Effector CD8-positive, alpha-beta T cell (primary cell): Measurements from ENCODE around the gene CEP63.

Source experiments
- DNase-seq: peaks from one replicate; lab custom pipeline; 2025; lab: John Stamatoyannopoulos, UW
- total RNA-seq, 4 experiments: gene quantifications; one replicate each; lab custom pipeline; 2026; lab: John Stamatoyannopoulos, UW

The CEP63 gene
- total RNA-seq: 9.2 to 15.4 (median 11.0) reads per million in 4 experiments

DNA sequence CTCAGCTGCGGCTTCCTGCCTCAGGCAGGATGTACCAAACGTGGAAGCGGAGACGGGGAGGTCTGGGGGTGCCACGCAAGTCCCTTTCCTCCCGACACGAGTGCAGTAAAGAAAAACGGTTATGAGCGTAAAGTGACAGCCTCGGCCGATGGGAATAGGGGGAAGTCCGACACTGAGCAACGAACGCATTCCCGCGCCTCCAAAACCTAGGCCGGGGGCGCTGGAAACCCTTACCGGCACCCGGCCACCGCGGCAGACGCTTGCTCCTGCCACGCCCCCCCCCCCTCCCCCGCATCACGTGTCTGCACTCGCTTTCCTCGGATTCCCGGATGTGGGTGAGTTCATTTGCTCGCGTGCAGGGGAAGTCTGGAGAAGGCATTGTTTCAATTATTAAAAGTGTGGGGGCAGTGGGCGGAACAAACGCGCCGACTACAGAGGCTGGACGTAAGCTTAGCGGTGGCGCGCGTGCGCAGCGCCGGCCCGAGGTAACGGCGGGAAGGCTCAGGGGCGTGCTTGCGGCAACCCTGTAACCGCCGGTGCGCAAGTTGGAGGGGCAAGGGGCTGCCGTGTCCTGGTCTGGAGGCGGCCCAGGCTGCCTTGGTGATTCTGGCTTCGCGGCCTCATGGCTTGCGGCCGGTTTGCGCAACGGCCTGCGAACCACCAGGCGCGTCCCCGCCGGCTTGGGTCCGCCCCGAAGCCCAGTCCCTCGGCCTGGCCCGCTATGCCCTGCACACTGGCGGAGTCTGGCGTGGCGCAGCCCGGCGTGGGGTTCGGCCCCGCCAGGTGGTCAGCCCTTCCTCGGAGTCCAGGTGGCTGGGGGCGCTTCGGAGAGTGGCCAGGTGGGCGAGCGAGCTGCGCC, at the start of gene CEP63, which contains the start of gene ANAPC13:
Gene CEP63, plus strand, starts transcription at position 340 of the 859 bp plus-strand sequence. CDS start 9,264 bp downstream, outside the sequence.
Gene ANAPC13, minus strand, starts transcription at position 268 of the 859 bp plus-strand sequence. CDS start 3,081 bp downstream, outside the sequence.
- peak; percentile 87 for DNase-seq

DNA sequence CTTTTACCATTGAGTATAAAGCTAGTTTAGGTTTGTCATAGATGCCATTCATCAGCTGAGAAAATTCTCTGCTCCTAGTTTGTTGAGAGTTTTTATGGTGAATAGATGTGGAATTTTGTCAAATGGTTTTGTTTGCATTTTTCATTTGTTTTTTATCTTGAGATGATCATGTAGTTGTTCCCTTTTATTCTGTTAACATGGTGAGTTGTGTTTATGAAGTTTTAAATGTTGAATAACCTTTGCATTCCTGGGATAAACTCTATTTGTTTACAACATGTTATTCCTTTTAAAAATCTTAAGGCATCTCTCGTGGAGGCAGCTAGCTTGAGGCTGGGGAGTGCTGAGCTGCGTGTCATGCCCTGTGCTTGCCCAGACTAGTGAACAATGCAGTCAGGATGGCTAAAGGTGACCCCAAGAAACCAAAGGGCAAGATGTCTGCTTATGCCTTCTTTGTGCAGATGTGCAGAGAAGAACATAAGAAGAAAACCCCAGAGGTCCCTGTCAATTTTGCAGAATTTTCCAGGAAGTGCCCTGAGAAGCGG, 48.6 kb upstream of the CEP63 start:
- no peak for DNase-seq

DNA sequence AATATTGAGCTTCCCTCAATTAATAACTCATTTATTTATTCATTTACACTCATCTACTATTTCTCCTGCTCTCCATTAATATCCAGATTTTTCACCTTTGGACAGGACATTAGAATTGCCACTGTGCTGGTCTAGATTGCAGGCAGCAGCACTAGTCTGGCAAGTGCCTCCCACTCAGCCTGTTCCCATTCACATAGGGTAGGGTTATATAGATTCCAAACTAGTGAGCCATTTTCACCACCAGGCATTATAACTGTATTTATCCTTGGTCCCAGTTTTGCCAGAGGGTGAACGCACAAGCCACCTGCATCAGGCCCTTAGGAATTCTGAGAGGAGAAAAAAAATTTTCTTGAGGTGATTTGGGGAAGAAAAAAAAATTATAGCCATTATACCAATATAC, 44.5 kb upstream of the CEP63 start:
- no peak for DNase-seq

DNA sequence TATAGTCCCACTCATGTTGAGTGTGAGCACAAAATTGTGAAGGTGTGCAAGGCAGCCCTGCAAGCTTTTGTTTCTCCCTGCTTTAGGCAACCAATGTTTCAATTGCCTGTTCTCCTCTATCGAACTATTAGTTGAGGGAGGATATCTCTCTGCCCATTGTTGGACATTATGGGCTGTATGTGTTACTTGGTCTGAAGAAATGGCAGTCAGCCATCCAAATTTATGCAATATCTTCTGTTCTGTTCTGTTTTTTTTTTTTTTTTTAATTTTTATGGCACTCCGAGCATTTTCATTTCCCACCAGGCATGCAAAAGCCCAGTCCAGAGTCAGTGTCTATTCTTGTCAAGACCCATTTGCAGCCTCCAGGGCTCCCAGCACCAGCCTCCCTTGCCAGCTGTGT, 44.0 kb upstream of the CEP63 start:
- no peak for DNase-seq

DNA sequence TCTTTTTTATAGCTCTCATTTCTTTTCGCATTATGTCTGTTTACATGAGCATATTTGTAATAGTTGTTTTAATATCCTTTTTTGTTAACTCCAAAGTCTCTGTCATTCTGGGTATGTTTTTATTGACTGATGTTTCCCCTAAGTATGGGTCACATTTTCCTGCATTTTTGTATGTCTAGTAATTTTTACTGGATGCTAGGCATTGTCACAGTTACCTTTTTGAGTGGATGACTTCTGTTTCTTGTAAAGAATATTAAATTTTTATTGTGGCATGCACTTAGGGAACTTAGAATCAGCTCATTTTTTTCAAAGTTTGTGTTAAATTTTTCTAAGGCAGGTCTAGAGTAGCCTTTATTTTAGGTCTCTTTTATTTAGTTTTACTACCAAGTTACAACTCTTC, 40.8 kb upstream of the CEP63 start:
- no peak for DNase-seq

DNA sequence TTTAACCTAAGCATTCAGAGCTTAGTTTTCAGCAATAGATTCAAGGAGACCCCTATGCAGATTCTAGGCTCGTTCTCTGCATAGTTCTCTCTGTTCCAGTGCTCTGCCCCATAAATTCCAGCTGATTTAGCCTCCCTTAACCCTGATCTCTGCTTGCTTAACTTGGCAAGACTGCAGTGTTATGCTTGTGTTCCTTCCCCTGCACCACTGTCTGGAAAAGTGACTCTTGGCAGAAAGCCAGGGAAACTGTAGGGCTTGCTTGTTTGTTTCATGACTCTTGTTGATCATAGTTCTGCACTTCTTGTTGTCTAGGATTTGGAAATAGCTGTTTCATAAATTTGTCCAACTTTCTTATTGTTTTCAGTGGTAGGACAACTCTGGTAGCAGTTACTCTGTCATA, 40.2 kb upstream of the CEP63 start:
- DNase-seq: no peak

DNA sequence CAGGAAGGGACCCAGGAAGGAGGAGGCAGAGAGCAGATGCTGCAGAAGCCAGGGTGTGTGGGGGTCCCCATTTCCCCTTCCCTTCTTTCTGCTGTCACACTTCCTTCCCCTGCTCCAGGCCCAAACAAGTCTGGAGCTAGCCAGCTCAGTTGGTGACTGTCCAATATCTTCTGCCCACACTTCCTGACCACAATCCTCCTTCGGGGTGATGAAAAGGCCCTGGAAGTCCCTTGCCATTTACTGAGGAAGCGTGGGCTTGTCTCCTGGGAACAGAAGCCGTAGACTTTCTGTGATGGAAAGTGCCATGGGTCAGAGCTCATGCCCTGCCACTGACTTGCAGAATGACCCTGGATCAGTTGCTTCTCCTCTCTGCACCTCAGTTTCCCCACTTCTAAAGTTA, 39.1 kb upstream of the CEP63 start:
- DNase-seq: no peak

DNA sequence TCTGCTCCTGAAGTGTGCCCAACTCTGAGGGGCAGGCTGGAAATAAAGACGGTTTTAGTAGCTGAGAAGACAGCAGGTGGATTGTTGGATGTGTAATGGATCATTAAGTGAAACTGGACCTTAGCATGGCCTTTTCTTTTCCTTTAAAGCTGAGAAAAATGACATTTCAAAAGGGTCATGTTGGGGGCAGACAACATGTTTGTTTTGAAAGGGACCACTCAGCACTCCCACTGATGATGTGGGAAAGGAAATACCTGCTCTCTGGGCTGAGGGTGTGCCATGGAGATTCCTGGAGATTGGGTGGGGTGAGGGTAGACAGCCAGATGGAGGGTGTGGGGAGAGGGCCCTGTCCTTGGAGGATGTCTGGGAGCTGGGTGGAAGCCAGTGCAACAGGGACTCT, 38.5 kb upstream of the CEP63 start:
- no peak for DNase-seq

DNA sequence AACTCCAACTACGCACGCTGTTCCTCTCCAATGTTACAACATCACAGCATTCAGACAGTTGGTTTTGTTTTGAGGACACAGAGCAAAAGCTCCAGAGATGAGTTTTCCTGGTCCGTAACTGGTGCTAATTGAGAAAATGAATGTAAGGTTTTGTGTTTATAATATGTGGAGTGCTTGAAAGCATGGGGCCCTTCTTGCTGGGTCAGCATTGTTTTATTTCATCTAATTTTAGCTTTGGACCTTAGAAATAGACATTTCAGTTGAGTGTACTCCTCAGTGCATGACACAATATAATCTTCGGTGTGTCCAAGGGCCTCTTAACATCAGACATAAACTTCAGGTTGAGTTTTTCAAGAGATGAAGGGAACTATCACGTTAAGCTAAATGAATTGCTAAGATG, 37.2 kb upstream of the CEP63 start:
- DNase-seq: no peak

DNA sequence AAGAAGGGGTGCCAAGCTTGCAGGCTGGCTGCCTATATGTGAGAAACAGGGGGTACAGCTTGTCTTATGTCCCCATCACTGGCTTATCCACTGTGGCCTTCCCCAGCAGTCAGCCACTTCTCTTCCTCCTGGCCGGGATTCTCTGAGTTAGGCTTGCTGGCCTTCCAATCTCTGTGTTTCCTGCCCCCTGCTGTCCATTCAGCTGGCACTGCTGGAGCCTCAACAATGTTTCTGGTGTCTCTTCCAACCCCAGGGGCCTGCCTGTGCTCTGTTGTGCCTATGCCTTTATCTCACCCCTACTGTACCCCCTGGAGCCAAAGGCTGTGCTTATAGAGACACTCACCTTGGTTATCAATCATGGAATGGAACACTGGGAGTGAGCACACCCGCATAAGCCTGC, 36.6 kb upstream of the CEP63 start:
- DNase-seq: no peak

DNA sequence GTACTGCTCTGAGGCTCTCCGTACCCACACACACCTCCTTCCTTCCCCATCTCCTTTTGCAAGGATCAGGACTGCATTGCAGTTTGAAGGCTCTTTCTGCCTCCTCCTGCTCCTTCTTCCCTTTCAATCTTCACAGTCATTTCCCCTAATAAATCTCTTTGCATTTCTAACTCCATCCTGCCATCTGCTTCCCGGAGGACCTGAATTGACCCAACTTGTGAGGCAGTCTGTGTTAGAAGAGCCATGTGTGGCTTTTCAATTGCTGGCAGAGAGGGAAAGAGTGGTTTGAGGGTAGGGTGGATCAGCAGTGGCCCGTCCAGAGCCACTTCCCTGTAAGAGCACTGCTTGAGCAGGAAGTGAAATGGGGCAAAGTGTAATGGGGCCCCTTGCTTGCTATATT, 35.9 kb upstream of the CEP63 start:
- DNase-seq: no peak

DNA sequence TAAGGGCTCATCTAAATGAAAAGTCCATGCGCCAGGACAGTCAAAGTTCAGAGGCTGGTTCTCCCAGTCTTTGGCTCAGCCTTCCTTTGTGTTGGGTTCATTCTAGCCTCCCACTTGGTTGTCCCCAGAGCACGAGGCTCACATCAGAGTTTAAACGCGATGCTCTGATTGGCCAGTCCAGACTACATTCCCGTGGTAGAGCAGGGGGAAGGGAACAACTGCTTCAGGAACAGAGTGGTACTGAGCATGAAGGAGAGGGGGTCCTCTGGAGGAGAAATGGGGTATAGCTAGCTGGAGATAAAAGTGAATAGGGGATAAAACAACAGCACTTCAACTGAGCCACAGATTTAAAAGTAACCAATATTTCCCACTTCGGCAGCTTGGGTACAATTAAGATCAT, 32.2 kb upstream of the CEP63 start:
- DNase-seq: no peak

DNA sequence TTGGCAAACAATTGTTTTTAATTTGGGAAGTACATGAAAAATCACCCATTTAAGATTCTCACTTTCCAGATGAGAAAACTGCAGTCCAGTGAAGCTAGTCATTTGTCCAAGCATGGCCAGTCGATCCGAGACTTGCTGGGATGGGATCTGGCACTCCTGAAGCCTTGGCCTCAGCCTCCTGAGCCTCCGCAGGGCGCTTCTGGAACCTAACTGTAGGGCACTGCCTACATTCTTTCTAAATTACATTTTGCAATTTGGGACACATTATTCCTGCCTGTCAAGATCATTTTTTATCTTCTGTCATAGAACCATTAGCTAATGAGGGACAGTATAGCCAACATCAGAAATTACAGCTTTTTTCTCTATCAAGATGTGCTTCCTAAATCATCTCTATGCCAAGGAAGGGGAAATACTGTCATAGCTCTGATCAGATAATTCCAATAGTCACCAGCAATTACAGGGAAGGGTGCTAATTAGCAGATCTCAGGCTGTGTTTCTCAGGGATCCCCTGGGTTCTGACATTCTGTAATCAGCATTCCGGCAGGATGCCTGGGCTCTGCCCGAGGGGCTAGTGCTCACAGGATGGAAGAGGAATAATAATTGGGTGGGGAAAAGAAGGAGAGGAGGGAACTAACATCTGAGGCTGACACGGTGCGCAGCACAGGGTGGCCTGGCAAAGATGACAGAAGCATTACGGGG, 28.3 kb upstream of the CEP63 start:
- DNase-seq: no peak

DNA sequence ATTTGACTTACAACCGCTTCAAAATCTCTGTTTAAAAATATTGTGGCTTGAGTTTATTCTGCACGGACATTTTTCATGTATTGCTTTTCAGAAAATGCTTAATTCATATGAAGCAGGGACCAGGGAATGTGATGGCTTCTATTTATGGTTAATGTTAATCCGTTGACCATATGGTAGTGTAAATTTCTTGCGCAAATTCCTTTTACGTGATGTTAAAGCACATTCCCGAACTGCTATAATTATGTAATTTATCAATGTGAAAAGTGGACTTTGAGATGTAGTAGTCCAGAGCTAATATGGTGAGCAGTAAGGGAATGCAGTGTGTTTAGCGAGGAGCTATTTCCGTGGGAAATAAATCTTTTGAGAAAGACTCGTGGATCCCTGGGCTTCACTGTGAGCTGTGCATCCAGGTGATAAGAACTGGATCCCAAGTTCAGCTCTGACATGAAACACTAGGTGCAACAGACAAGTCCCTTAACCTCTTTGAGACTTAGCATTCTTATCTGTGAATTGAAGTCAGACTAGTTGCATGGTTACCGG, 27.4 kb upstream of the CEP63 start:
- DNase-seq: no peak

DNA sequence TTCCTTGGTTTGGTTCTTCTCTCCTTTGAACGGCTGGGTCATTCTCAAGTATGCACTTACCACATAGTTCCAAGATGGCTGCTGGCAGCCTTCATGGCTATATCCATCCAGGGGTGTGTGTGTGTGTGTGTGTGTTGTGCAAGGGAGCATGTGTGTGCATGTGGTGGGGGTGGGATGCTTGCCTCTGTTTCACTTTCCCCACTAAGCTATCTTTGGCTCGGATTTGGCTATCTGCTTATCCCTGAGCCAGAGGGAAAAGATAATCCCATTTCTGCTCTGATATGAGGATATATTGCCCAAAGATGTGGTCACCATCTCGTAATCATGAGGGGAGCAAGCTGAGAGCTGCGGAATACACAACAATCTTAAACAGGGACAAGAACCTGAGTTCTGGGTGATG, 26.3 kb upstream of the CEP63 start:
- DNase-seq: no peak

DNA sequence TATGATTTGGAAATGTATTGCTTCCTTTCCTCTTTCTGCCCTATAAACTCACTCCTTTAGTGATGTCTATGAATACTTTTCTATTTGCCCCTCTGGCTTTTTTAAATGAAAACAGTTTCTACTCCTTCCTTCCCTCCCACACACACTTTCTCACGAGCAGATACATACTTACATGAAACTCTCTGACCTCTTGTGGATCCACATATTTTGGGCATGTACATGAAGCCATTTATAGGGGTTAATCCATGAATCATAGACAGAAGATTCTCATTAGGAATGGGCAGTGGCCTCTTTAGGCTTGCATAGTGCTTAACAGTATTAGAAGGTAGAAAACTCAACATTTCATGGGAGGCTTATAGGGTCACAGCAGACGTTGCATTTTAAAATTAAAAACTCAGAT, 24.9 kb upstream of the CEP63 start:
- no peak for DNase-seq

DNA sequence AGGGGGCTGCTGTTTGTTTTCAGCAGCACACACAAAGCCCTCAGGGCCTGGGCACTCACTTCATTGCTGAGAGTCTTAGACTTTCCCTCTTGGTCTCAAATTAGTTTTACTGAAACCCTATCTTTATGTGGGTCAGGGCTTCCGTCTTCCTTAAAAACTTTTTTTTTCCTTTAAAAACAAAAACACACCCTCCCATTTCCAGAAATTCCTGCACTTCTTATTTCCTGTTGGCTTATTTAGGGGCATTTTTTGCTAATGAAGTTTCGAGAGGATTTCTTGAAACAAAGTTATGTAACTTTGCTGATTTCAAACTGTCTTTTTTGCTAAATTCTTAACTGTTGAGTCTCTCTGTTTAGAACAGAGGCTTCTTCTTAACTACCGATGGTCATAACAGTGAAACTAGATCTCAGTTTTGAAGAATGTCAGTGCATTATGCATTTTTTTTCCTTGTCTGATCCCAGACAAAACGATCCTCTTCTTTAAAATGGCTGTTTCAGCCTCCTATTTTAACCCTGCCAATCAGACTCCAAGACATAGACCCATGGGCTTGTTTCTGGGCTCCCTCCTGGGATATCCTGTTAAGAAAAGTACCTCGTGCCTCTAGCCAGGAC, 23.4 kb upstream of the CEP63 start:
- no peak for DNase-seq

DNA sequence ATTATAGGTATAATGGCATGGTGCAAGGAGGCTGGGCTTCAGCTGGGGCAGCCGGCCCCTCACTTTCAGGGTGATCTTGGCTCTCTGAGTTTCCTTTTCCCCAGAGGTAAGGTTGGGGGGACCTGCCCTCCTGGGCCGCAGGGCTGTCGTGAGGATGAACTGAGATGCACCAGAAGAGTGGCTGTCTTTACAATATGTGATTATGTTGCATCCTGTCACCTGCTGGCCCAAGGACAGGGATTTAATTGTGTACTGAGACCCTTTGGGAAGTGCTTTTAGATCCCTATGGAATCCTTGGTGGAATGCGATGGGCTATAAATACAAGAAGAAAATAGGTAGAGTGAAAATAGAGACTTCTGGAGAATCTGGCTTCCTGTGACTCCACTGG, 22.2 kb upstream of the CEP63 start:
- no peak for DNase-seq

DNA sequence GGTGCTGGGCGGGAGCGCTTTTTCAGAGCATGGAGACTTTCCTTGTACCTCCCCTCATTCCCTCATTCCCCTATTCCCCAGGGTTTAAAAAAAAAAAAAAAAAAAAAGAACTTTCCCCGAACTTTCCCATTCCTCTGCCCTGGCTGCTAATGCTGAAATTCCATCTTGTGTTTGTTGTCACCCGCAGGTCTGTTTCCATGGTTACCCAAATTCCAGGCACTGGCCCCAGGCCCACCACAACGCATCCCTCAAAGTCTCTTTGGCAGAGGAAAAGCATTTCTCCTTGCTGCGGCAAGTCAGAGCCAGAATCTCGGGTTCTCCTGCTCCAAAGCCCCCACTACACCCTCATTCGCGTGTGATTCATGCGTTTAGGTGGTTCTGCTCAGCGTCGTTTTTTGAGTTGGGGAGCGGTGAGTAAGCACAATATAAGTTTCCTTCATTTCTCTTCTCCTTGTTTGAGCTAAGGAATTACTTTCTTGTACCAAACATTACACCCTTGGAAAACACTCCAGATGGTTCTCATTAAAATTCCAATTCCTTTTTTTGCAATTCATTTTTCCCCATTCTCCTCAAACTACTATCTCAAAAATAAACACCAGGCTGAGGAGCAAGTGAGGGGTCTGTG, 21.7 kb upstream of the CEP63 start:
- DNase-seq: no peak

DNA sequence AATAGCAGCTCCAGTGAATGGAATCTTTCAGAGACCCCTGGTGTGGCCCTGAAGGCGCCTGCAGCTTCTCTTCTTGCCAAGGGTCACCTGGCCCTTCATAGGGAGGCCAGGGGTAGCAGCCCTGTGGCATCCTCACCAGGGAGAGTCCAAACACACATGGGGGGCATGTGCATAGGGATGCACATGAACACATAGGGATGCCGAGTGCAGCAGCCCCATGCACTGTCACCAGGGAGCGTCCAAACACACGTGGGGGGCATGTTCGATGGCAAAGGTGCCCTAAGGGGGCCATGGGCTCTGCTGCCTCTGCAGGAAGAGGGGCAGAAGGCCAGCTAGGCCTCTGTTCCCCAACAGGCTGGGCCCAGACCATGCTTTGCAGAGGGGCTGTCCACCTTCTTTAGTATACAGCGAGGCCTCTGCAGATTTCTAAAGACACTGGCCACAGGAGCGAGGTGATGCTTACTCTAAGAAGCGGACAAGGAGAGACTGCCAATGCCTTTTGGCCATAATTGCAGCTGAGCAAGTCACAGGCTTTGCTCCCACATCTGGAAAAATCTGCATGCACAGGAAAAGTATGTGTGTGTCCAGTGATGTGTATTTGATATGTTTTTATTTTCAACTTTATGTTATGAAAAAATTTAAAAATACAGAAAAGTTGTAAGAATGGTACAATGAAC, 21.0 kb upstream of the CEP63 start:
- DNase-seq: no peak

DNA sequence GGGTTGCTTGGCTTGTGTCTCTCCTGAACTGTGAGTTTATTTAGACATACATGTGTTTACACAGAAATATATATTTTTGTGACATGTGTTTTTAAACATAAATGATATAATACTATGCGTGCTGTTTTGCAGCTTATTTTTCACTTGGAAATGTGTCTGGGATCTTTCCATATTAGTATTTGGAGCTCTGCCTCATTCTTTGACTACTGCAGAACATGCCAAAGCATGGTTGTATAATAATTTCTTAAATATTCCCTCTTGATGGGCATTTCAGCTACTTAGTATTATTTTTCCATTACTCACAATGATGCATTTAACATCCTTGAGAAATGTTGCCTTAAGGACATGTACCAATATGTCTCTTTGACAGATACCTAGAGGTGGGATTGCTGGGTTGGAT, 19.5 kb upstream of the CEP63 start:
- no peak for DNase-seq
